Measurements from ENCODE around the gene VPS11.

Gene VPS11

GRCh38 chr11:119062779-119063178 lies 4.8 kb upstream of the VPS11 start:
- in situ Hi-C loops (cut with HindIII; ENCODE audit: low pct_unique_long_range_greater_than_20kb, low sequenced_read_pairs): no loop called here
- DNase-seq (ENCODE audit: low read depth in 1 of 2, low spot score in 1 of 2): no peak
- TF ChIP-seq JUND (IDR thresholded peaks at IDR 0.05; ENCODE audit: low read depth): no peak

GRCh38 chr11:119065369-119065768 lies 2.2 kb upstream of the VPS11 start:
- no peak for TF ChIP-seq JUND (IDR thresholded peaks at IDR 0.05; ENCODE audit: low read depth)
- DNase-seq (ENCODE audit: low read depth in 1 of 2, low spot score in 1 of 2): peak in 1 of 2 experiments; percentile 76
- in situ Hi-C loops (cut with HindIII; ENCODE audit: low pct_unique_long_range_greater_than_20kb, low sequenced_read_pairs): no loop called here

- in situ Hi-C loops (cut with HindIII; ENCODE audit: low pct_unique_long_range_greater_than_20kb, low sequenced_read_pairs): no loop called here
- TF ChIP-seq JUND (IDR thresholded peaks at IDR 0.05; ENCODE audit: low read depth): no peak
- no peak for DNase-seq (ENCODE audit: low read depth in 1 of 2, low spot score in 1 of 2)
Measured at GRCh38 chr11:119077839-119078238, 10.2 kb downstream of the VPS11 start.

- no peak for DNase-seq (ENCODE audit: low read depth in 1 of 2, low spot score in 1 of 2)
- in situ Hi-C loops (cut with HindIII; ENCODE audit: low pct_unique_long_range_greater_than_20kb, low sequenced_read_pairs): no loop called here
- TF ChIP-seq JUND (IDR thresholded peaks at IDR 0.05; ENCODE audit: low read depth): no peak
Measured at GRCh38 chr11:119078675-119079420, 11.2 kb downstream of the VPS11 start.

- no peak for DNase-seq (ENCODE audit: low read depth in 1 of 2, low spot score in 1 of 2)
- no peak for TF ChIP-seq JUND (IDR thresholded peaks at IDR 0.05; ENCODE audit: low read depth)
- in situ Hi-C loops (cut with HindIII; ENCODE audit: low pct_unique_long_range_greater_than_20kb, low sequenced_read_pairs): no loop called here
Measured at GRCh38 chr11:119081682-119082260, 14.2 kb downstream of the VPS11 start.

GRCh38 chr11:119084663-119085436 lies 17.2 kb downstream of the VPS11 start, which contains the start of gene HMBS:
Gene HMBS, plus strand, starts transcription at chr11:119084881. Its CDS starts 153 bp downstream, at chr11:119085034.
- TF ChIP-seq JUND (IDR thresholded peaks at IDR 0.05; ENCODE audit: low read depth): no peak
- peak; percentile 83 to 98 for DNase-seq (ENCODE audit: low read depth in 1 of 2, low spot score in 1 of 2)
- in situ Hi-C loops (cut with HindIII; ENCODE audit: low pct_unique_long_range_greater_than_20kb, low sequenced_read_pairs): no loop called here

- no peak for TF ChIP-seq JUND (IDR thresholded peaks at IDR 0.05; ENCODE audit: low read depth)
- no peak for DNase-seq (ENCODE audit: low read depth in 1 of 2, low spot score in 1 of 2)
- in situ Hi-C loops (cut with HindIII; ENCODE audit: low pct_unique_long_range_greater_than_20kb, low sequenced_read_pairs): no loop called here
Measured at GRCh38 chr11:119085437-119085847, 17.8 kb downstream of the VPS11 start.

GRCh38 chr11:119087123-119087522 lies 19.5 kb downstream of the VPS11 start:
- no peak for TF ChIP-seq JUND (IDR thresholded peaks at IDR 0.05; ENCODE audit: low read depth)
- in situ Hi-C loops (cut with HindIII; ENCODE audit: low pct_unique_long_range_greater_than_20kb, low sequenced_read_pairs): no loop called here
- DNase-seq (ENCODE audit: low read depth in 1 of 2, low spot score in 1 of 2): no peak

GRCh38 chr11:119087747-119088241 lies 20.2 kb downstream of the VPS11 start:
- TF ChIP-seq JUND (IDR thresholded peaks at IDR 0.05; ENCODE audit: low read depth): no peak
- in situ Hi-C loops (cut with HindIII; ENCODE audit: low pct_unique_long_range_greater_than_20kb, low sequenced_read_pairs): no loop called here
- no peak for DNase-seq (ENCODE audit: low read depth in 1 of 2, low spot score in 1 of 2)

GRCh38 chr11:119088406-119088805 lies 20.8 kb downstream of the VPS11 start:
- no peak for DNase-seq (ENCODE audit: low read depth in 1 of 2, low spot score in 1 of 2)
- TF ChIP-seq JUND (IDR thresholded peaks at IDR 0.05; ENCODE audit: low read depth): no peak
- in situ Hi-C loops (cut with HindIII; ENCODE audit: low pct_unique_long_range_greater_than_20kb, low sequenced_read_pairs): no loop called here

- in situ Hi-C loops (cut with HindIII; ENCODE audit: low pct_unique_long_range_greater_than_20kb, low sequenced_read_pairs): no loop called here
- TF ChIP-seq JUND (IDR thresholded peaks at IDR 0.05; ENCODE audit: low read depth): no peak
- no peak for DNase-seq (ENCODE audit: low read depth in 1 of 2, low spot score in 1 of 2)
Measured at GRCh38 chr11:119089319-119089718, 21.7 kb downstream of the VPS11 start.

GRCh38 chr11:119091178-119091577 lies 23.6 kb downstream of the VPS11 start:
- TF ChIP-seq JUND (IDR thresholded peaks at IDR 0.05; ENCODE audit: low read depth): no peak
- in situ Hi-C loops (cut with HindIII; ENCODE audit: low pct_unique_long_range_greater_than_20kb, low sequenced_read_pairs): no loop called here
- DNase-seq (ENCODE audit: low read depth in 1 of 2, low spot score in 1 of 2): no peak

All from T47D (cell line).